ENCODE results near the gene CLMP.

The CLMP gene

DNA sequence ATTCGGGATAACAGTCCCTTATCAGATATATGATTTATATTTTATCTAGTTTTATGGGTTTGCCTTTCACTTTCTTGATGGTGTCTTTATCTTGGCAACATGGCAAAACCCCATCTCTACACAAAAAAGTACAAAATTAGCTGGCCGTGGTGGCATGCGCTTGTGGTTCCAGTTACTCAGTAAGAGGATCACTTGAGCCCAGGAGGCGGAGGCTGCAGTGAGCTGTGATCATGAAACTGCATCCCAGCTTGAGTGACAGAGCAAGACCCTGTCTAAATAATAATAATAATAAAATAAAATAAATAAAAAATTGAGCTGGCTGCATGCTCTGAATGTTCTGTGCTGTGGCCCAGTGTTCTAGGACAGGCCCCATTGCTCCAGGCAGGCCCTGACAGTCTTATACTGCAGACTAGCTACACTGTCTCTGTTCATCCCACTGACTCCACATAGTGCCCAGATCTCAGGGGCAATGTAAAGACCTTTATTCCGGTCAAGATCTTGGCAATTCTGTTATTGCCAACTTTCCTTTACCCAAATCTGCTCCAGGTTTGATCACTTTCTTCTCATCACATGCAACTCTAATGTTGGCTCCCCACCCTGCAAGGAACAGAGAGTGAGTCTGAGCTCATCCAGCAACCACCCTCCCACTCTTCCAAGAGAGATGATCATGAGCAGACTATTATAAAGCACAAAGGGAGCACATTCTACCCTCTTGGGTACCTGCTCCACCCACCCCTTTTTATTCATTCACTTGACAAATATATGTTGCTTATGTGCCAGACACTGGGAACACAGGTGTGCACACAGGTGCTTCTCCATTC lies 141.9 kb downstream of the CLMP start:
- DNase-seq, result no peak

DNA sequence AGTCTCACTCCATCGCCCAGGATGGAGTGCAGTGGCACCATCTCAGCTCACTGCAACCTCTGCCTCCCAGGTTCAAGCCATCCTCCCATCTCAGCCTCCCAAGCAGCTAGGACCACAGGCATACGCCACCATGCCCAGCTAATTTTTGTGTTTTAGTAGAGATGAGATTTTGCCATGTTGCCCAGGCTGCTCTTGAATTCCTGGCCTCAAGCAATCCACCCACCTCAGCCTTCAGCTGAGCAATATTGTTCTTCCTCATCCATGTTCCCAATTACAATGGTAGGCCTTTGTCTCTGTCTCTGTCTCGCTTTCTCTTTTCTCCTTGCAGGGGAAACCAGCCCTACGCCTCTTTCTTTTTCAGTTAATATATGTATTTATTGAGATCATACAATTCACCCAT lies 143.4 kb downstream of the CLMP start:
- DNase-seq, result no peak

DNA sequence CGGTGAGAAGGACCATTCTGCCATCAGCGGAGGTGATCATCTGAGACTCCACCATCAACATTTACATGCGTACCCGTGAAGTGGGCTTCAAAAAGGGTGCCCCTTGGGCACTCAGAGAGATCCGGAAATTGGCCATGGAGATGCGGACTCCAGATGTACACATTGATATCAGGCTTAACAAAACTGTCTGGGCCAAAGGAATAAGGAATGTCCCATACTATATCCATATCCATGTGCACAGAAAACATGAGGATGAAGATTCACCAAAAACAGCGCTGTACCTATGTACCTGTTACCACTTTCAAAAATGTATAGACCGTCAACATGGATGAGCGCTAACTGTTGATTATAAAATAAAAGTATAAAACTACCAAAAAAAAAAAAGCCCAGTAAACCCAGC lies 143.9 kb downstream of the CLMP start:
- DNase-seq, result no peak

DNA sequence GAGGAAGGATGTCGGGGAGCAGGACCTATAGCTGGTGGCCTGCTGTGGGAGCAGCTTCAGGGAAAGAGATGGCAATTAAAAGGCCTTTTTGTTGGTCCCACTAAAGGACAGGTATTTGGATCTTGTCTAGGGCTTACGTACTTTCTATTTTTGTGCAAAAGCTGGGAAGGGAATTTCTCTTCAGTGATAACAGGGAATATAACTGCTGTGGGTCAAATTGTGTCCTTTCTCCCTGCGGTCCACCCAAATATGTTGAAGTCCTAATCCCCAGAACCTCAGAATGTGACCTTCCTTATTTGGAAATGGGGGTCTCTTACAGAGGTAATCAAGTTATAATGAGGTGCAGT lies 147.1 kb downstream of the CLMP start:
- no peak for DNase-seq

DNA sequence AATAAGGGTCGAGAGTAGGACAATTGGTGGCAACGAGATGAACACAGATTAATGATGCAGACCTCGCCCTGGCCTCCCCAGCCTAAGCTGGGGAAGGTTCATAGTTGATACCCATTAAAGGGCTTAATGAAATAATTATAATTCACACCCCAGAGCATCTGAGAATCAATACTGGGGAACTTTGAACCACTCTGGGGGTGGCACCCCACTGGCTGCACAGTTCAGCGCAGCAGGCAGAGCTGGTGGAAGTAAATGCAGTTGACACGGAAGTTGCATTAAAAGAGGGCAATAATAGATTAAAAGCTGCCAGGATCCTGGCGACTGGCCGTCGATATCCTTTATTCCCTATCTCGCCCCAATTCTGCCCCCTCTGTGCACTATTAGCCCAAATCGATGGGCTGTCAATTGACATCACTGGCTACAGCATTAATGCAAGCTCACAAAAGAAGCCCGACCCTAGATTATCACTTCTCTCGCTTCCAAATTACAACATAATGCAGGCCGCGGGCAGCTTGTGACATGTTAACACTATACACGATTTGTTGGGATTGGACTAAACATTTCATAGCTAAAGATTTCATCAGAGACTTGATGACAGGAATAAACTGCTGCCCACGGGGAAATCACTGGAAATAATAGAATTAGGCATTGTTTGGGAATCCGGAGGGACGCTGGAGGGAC lies 147.6 kb downstream of the CLMP start:
- DNase-seq, result no peak

DNA sequence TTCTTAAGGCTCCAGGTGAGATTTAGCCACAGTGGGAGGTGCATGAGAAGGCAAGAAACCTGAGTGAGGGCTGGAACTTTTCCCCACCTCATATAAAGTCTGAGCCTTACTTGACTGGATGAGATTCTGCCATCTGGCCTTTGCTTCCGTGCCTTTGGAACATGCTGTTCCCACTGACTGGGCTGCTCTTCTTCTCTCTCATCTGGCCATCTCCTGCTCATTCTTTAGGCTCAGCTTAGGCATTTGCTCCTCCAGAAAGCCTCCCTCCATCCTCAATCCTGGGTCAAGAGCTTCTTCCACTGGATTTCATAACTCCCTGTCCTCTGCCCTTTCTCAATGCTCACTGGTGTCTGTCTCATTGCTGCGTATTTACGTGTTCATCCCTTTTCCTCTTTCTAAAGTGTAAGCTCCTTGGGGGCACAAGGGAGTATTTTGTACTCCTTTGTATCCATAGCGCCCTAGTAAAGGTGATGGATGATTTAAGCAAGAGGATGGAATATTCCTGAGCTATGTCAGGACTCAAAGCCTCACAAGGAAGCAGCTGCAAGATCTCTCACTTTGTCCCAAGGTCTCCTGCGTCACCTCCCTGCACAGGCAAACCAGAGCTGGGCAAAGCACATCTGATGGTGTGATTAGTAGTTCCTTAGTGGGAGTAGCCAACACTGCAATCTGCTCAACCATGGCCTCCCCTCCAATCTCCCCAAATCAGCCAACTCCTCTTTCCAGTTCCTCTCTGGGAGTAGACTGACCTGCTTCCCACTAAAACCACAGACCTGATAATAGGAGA lies 148.4 kb downstream of the CLMP start:
- no peak for DNase-seq

DNA sequence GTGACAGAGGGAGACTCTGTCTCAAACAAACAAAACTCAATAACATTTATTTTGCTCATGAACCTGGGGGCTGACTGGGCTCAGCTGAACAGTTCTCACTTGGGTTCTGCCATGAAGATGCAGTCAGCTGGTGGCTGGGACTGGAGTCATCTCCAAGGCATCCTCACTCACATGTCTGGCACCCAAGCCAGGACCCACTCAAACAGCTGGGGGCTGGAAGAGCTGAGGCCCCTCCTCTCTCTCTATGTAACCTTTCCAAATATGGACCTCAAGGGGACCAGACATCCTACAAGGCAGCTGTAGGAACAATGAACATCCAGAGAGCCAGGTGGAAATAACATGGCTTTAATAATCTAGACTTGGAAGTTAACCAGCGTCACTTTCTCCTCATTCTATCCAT lies 149.9 kb downstream of the CLMP start:
- no peak for DNase-seq

DNA sequence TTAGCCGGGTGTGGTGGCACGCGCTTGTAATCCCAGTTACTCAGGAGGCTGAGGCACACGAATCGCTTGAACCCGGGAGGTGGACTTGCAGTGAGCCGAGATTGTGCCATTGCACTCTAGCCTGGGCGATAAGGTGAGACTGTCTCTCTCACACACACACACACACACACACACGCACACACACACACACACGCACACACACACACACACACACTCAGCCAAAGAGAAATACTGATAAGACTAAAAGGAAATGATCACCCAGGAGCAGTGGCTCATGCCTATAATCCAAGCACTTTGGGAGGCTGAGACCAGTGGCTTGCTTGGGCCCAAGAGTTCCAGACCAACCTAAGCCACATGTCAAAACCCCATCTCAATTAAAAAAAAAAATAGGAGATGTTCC lies 153.9 kb downstream of the CLMP start:
- no peak for DNase-seq

DNA sequence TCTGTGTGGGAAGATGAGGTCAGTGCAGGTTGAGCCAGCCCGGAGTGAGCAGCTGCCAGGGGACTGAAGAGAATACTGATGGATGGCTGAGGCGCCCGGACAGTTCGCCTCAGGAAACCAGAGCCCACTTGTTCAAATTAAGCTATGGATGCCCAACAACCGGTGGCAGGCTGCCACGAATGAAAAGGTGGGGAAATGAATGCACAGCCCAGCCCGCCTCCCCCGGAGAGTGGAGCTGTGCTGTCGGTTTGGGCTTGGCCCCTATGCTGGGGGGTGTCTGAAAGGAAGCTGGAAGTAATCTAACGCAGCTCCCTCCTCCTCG lies 155.0 kb downstream of the CLMP start:
- DNase-seq, result no peak

DNA sequence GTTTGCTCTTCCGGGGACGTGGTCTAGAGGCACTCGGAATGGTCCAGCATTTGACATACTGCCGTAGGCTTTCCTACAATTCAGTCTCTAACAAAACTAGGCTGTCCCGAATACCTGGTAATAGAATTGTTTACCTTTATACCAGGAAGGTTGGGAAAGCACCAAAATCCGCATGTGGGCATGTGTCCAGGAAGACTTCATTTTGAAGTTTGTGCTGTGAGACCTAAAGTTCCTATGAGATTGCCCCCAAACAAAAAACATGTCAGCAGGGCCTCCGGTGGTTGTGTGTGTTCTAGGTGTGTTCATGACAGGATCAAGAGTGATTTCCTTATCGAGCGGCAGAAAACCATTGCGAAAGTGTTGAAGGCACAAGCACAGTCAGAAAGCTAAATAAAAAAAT lies 159.2 kb downstream of the CLMP start:
- DNase-seq, result no peak

DNA sequence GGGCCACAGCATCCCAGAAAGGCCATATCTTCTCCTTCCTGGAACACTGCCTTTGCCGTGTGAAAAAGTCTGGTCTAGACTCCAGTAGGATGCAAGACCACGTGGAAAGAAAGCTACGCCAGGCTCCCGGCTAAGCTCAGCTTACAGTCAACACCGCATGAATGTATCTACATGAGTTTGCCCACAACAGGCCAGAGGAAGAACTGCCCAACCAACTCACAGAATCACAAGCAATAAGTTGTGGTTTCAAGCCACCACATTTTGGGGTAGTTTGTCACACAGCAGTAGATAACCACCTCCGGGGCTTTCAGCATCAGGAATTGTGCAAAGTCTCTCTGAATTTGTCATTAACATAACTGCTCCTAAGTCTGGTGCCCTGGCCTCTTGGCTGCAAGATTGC lies 160.5 kb downstream of the CLMP start:
- no peak for DNase-seq

DNA sequence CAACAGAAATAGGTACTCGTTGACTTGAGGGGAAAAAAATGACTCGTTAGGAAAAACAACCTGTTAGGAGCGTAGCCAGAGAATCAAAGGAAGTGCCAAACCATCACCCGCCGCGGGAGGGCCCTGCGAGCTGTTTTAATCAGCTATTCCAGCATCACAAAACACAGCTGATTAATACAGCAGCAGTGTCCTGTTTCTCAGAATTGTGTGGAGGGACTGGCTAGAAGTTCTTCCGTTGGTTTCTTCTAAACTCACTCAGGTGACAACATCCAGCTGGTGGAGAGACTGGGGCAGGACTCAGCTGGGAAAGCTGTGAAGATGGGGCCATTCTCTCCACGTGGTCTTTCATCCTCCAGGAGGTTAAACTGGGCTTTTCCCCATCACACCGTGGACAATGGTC lies 161.2 kb downstream of the CLMP start:
- DNase-seq, result no peak

DNA sequence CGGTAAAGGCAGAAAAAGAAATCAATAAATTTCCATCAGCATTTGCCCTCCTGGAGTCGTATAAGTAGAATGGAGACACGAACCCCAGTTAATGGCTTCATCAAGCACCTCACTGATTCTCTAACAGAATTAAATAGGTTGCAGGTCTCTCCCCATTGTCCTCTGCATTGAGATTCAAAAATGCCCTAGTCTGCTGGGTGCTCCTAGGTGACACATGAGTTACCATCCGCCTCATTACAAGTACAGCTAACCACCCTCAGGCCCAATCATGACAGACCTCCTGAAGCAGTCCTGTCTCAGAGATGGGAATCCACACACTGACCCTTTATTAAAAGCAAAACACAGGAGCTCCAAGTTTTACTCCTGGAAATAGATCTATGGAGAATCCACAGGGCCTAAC lies 164.5 kb downstream of the CLMP start:
- DNase-seq, result no peak

DNA sequence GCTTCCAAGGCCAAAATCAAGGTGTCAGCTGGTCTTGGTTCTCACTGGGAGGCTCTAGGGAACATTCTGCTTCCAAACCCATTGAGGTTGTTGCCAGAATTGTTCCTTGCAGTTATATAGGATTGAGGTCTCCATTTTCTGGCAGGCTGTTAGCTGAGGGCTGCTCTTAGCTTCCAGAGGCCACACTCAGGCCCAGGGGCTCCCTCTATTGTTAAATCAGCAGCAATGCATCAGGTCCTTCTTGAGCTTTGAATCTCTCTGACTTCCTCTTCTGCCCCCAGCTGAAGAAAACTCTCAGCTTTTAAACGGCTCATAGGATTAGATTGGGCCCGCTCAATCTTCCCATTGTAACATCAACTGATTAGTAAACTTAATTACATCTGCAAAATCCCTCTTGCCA lies 174.1 kb downstream of the CLMP start:
- DNase-seq, result peak; percentile 21
